Measurements from ENCODE around the gene RNF38. TPM values are rescaled to one million over a fixed set of nuclear protein-coding genes. Genes with fewer than 3 reads are reported as not detected.

Gene RNF38
- polyA plus RNA-seq, 1 donor from 2014 or later: 61.9 TPM

GRCh38 chr9:36337002-36337401 is 63.1 kb downstream of the RNF38 start:
- TF ChIP-seq SMC3 (conservative IDR thresholded peaks at IDR 0.05; ENCODE audit: poor library complexity) (no peak), EZH2 (IDR thresholded peaks at IDR 0.05; ENCODE audit: borderline replicate concordance, insufficient read depth, low read length, poor library complexity, severe bottlenecking) (no peak), RAD21 (conservative IDR thresholded peaks at IDR 0.05) (no peak), POLR2AphosphoS5 (IDR thresholded peaks at IDR 0.05) (no peak), MXI1 (conservative IDR thresholded peaks at IDR 0.05; ENCODE audit: poor library complexity, severe bottlenecking) (no peak), EP300 (conservative IDR thresholded peaks at IDR 0.05; ENCODE audit: poor library complexity, severe bottlenecking) (no peak), REST (IDR thresholded peaks at IDR 0.05; ENCODE audit: borderline replicate concordance) (no peak), CTCF (IDR thresholded peaks at IDR 0.05; ENCODE audit: poor library complexity, severe bottlenecking) (no peak), TAF1 (IDR thresholded peaks at IDR 0.05; ENCODE audit: low read depth) (no peak)
- H3K27me3 ChIP-seq (ENCODE audit: insufficient read depth, low read depth, low read length): no peaks in the 10 kb centered on the region
- H3K9me3 ChIP-seq (ENCODE audit: low read length): no peaks in the 10 kb centered on the region
- no peak overlapping the region for H3K4me2 ChIP-seq (ENCODE audit: low read length)
- H3K4me3 ChIP-seq (ENCODE audit: low read length): no peak overlapping the region
- H3K9ac ChIP-seq (ENCODE audit: low read length): no peak overlapping the region
- no peaks in the 10 kb centered on the region for H3K9me2 ChIP-seq (ENCODE audit: insufficient read depth, low read length)
- H3F3A ChIP-seq (ENCODE audit: insufficient read depth, low read length, poor library complexity, severe bottlenecking): no peaks in the 10 kb centered on the region
- H2AFZ ChIP-seq (ENCODE audit: low read depth, low read length): no peak overlapping the region
- H3K36me3 ChIP-seq (ENCODE audit: insufficient read depth, low read length): no peaks in the 10 kb centered on the region
- H3K27ac ChIP-seq (ENCODE audit: low read length): no peak overlapping the region
- no peaks in the 10 kb centered on the region for H3K79me2 ChIP-seq (replicated peaks; ENCODE audit: insufficient read depth, low read length)
- H4K20me1 ChIP-seq (ENCODE audit: insufficient read depth): no peaks in the 10 kb centered on the region

- Histone ChIP-seq H3K9me3 (ENCODE audit: low read length) (no peaks in the 10 kb centered on the region), H3K9me2 (ENCODE audit: insufficient read depth, low read length) (no peaks in the 10 kb centered on the region), H3K79me2 (replicated peaks; ENCODE audit: insufficient read depth, low read length) (no peaks in the 10 kb centered on the region), H3K27ac (ENCODE audit: low read length) (no peak overlapping the region), H3K36me3 (ENCODE audit: insufficient read depth, low read length) (no peaks in the 10 kb centered on the region), H3K4me3 (ENCODE audit: low read length) (no peak overlapping the region), H3K4me2 (ENCODE audit: low read length) (no peak overlapping the region), H4K20me1 (ENCODE audit: insufficient read depth) (no peaks in the 10 kb centered on the region), H2AFZ (ENCODE audit: low read depth, low read length) (no peak overlapping the region), H3K27me3 (ENCODE audit: insufficient read depth, low read depth, low read length) (no peaks in the 10 kb centered on the region), H3K9ac (ENCODE audit: low read length) (no peak overlapping the region), H3F3A (ENCODE audit: insufficient read depth, low read length, poor library complexity, severe bottlenecking) (no peaks in the 10 kb centered on the region)
- TF ChIP-seq MXI1 (conservative IDR thresholded peaks at IDR 0.05; ENCODE audit: poor library complexity, severe bottlenecking): no peak
- no peak for TF ChIP-seq EP300 (conservative IDR thresholded peaks at IDR 0.05; ENCODE audit: poor library complexity, severe bottlenecking)
- TF ChIP-seq EZH2 (IDR thresholded peaks at IDR 0.05; ENCODE audit: borderline replicate concordance, insufficient read depth, low read length, poor library complexity, severe bottlenecking): no peak
- no peak for TF ChIP-seq REST (IDR thresholded peaks at IDR 0.05; ENCODE audit: borderline replicate concordance)
- no peak for TF ChIP-seq SMC3 (conservative IDR thresholded peaks at IDR 0.05; ENCODE audit: poor library complexity)
- TF ChIP-seq TAF1 (IDR thresholded peaks at IDR 0.05; ENCODE audit: low read depth): no peak
- no peak for TF ChIP-seq RAD21 (conservative IDR thresholded peaks at IDR 0.05)
- TF ChIP-seq CTCF (IDR thresholded peaks at IDR 0.05; ENCODE audit: poor library complexity, severe bottlenecking): no peak
- TF ChIP-seq POLR2AphosphoS5 (IDR thresholded peaks at IDR 0.05): no peak
These were observed 63.8 kb downstream of the RNF38 start for GRCh38 chr9:36336131-36336907.

All from neural cell (in vitro differentiated cells).